LNCaP clone FGC (cell line): ENCODE measurements around the gene RBM12.
A peak's percentile ranks its signal among the peaks of the same experiment; 100 is the strongest.

Experiments
- DNase-seq: peaks from one replicate; pipeline ENCODE4 v3.0.0-alpha.2; 2011; ENCODE audit warnings: low read depth
- H3K4me3 ChIP-seq: 2 replicates; pipeline ENCODE4 v1.5.1; 2011; ENCODE audit warnings: mild to moderate bottlenecking, low read depth, low read length, control low read depth
- TF ChIP-seq, protein P1 (sequence below): IDR thresholded peaks from 2 replicates; pipeline ENCODE4 v1.5.1; 2012; ENCODE audit warnings: mild to moderate bottlenecking; ENCODE audit not compliant: control insufficient read depth, insufficient read depth; ENCODE audit errors: extremely low read depth

RBM12 gene

GRCh38 chr20:35625584-35626385 is 38.9 kb downstream of the RBM12 start:
- TF ChIP-seq, protein P1, sequence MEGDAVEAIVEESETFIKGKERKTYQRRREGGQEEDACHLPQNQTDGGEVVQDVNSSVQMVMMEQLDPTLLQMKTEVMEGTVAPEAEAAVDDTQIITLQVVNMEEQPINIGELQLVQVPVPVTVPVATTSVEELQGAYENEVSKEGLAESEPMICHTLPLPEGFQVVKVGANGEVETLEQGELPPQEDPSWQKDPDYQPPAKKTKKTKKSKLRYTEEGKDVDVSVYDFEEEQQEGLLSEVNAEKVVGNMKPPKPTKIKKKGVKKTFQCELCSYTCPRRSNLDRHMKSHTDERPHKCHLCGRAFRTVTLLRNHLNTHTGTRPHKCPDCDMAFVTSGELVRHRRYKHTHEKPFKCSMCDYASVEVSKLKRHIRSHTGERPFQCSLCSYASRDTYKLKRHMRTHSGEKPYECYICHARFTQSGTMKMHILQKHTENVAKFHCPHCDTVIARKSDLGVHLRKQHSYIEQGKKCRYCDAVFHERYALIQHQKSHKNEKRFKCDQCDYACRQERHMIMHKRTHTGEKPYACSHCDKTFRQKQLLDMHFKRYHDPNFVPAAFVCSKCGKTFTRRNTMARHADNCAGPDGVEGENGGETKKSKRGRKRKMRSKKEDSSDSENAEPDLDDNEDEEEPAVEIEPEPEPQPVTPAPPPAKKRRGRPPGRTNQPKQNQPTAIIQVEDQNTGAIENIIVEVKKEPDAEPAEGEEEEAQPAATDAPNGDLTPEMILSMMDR: no peak
- H3K4me3 ChIP-seq: no peak overlapping the region
- no peak for DNase-seq

- TF ChIP-seq, protein P1: no peak
- no peak overlapping the region for H3K4me3 ChIP-seq
- no peak for DNase-seq
Measured at GRCh38 chr20:35621560-35621946, 43.1 kb downstream of the RBM12 start.

GRCh38 chr20:35620818-35621559 is 43.7 kb downstream of the RBM12 start:
- TF ChIP-seq, protein P1: no peak
- no peak overlapping the region for H3K4me3 ChIP-seq
- no peak for DNase-seq

DNA sequence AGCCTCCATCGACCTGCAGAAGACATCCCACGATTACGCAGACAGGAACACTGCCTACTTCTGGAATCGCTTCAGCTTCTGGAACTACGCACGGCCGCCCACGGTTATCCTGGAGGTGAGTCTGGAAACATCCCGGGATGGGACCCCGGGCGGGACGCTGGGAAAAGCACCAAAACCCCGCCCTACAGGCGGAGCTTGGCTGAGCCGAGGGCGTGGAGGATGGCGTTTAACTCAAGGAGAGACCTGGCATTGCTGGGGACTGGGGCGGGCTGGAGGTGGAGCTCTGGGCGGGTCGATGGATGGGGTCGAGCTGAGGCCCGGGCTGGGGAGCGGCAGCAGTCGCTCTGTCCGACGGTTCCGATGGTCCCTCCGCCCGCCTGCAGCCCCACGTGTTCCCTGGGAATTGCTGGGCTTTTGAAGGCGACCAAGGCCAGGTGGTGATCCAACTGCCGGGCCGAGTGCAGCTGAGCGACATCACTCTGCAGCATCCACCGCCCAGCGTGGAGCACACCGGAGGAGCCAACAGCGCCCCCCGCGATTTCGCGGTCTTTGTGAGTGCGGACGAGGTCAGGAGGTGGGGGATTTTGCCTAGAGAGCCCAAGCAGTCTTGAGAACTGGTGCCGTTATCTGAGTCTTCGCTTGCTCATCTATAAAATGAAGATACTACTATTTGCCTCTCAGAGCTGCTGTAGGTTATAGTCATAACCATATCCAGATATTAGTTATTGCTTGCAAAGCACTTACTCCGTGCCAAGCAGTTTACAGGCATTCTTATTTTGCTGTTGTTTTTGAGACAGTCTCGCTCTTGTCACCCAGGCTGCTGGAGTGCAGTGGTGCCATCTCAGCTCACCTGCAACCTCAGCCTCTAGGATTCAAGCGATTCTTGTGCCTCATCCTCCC is 45.3 kb downstream of the RBM12 start:
- peak overlapping the region; percentile 52 for H3K4me3 ChIP-seq
- DNase-seq: no peak
- TF ChIP-seq, protein P1: peak; percentile 35; the same call in 1 of the 2 replicates

- TF ChIP-seq, protein P1: no peak
- DNase-seq: no peak
- peak overlapping the region; percentile 52 for H3K4me3 ChIP-seq
Measured at GRCh38 chr20:35618263-35619131, 46.2 kb downstream of the RBM12 start.
